Measurements from ENCODE around the gene ATP13A5.

ATP13A5 gene

DNA sequence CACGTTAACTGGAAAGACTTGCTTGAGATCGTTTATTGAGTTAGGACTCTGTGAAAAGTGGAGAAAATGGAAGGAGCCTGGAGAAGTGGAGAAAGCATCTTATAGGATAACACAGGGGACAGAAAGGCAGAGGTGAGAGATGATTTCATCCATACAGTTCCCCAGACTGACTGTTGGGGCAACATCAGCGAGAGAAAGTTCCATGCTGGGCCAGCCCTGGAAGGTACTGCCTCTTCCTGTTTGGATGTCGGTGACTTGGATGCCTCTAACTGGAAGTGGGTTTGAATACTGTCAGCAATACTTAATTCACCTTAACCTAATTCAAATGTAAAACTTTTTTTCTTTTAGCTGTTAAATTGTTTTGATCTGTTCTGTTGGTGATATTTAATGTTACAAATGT, 32.3 kb downstream of the ATP13A5 start:
- no peak for DNase-seq (ENCODE audit: low read depth in 4 of 4, low spot score in 1 of 4)

DNA sequence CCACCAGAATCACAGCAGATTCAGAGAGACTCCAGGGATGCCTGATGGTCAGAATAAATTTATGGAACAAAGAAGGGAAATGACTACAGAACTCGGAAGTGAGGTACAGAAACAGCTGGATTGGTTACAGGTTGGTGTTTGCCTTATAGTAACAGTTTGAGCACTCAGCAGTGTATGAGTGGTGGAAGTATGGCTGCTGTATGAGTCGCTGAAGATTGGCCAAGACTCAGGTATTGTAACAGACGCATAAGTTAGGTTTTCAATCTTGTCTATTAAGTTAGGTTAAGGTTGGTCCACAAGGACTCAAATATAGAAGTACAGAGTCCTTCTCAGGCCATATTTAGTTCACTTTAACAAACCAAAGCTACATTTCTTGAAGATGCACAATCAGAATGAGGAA, 33.1 kb downstream of the ATP13A5 start:
- DNase-seq (ENCODE audit: low read depth in 4 of 4, low spot score in 1 of 4): no peak

DNA sequence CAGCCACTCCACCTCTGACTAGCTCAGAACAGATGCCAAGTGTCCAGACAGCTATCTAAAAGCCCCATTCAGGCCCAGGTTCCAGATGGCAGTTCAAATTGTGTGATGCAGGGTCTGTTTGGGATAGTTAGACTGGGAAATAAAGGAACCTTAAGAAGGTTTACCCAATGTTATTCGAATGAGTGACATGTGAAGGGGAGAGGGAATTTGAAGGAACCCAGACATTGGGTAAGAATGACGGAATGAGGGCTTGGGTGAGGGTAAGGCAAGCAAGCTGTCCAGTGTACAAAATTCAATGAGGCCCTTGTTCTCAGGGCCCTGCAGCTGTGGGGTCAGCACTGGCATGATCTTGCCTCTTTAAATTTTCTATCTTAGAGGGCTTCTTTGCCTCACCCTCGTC, 34.1 kb downstream of the ATP13A5 start:
- no peak for DNase-seq (ENCODE audit: low read depth in 4 of 4, low spot score in 1 of 4)

DNA sequence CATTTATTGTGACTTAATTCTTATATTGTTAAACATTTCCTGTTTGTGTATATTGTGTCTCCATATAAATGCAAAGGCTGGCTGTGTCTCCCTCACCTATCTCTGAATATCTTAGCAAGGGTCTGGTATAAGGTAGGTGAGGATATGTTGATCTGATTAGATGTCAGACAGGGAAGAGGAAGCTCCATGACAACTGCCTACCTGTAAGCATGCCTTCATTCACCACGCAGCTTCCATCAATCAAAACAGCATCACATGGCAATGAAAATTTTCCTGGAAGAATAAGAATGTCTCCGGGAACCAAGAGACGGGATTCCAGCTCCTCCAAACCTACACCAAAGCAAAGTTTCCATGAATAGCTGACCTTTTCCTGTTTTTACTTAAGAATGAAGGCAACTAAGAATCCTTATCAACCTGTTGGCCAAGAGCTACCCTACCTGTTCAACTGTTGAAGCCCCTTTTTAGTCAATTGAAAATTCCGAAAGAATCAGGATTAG, 34.8 kb downstream of the ATP13A5 start:
- no peak for DNase-seq (ENCODE audit: low read depth in 4 of 4, low spot score in 1 of 4)

DNA sequence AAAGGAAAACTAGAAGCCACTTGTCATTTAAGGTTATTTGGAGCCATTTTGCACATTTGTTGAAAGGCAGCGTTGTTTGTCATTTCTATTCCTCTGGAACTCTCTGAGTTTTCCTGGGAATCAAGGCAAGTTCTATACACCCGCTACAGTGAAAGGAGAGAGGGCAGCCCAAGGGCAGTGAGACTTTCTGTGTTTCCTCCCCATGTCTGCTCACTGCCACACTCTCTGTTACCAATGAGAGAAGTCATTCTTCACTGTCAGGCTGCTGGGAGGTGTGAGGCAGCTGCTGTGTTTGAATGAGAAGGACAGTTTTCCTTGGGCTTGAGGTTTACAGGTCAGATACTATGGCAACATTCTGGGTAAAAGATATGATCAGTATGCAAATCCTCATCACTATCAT, 36.0 kb downstream of the ATP13A5 start:
- no peak for DNase-seq (ENCODE audit: low read depth in 4 of 4, low spot score in 1 of 4)

DNA sequence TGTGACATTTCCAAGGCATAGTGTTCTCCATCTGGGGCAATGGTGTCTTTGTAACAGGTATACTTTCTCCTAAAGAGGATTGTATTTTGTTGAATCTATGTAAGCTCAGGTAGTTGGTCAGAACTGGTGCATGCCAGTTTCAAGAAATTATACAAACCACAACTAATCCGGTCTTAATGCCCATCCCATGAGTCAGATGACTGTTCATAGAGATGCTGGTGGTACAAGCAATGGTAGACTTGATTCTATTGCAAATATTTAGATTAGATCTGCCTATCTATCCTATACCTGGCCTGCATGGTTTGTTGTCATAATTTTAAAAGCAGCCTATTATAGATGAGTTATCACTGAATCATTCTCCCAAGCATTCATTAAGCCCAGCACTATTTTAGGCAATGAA, 43.5 kb downstream of the ATP13A5 start:
- no peak for DNase-seq (ENCODE audit: low read depth in 4 of 4, low spot score in 1 of 4)

DNA sequence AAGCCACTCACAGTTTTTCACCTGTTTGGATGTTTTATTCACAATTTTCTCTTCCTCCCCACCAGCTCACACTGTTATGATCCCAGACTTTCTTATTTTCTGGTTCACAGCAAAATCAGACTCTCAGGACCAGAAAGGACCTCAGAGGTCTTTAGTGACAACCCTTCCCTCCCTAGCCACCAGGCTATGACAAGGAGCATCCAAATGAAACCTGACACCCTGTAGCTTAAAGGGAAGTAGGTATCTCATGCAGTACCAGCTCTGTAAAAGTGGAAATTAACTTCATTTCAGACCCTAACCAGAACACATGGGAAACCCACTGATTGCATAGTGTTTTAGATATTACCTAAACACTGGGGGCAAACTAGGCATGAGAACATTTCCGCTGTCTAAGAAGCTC, 45.3 kb downstream of the ATP13A5 start:
- DNase-seq (ENCODE audit: low read depth in 4 of 4, low spot score in 1 of 4): no peak

DNA sequence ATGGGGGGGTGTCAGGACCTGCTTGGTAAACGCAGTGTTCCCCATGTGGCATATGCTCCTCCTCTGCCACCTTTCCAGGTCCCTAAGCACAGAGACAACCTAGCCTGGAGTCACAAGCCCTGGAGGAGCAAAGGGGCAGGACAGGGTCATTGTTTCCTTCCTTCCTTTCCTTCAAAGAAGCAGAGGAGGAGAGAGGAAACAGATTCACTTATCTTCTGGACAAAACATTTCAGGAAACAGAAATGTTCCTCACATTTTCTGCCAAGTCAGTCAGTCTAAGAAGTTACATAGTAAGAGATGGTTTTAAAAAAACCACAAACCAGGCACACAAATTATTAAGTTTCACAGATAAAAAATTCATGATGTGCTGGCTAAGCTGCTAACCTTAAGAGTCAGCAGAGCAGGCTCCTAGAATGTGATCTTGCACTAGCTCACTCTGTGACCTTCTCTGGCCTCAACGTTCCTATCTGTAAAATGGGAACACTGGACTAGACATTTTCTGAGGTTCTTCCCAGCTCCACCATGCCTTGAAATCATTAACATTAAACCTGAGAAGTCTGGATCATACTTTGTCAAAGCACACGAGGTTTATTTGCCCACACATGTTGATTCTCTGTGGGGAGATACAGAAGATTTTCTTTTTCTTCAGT, 47.9 kb downstream of the ATP13A5 start:
- DNase-seq (ENCODE audit: low read depth in 4 of 4, low spot score in 1 of 4): no peak

DNA sequence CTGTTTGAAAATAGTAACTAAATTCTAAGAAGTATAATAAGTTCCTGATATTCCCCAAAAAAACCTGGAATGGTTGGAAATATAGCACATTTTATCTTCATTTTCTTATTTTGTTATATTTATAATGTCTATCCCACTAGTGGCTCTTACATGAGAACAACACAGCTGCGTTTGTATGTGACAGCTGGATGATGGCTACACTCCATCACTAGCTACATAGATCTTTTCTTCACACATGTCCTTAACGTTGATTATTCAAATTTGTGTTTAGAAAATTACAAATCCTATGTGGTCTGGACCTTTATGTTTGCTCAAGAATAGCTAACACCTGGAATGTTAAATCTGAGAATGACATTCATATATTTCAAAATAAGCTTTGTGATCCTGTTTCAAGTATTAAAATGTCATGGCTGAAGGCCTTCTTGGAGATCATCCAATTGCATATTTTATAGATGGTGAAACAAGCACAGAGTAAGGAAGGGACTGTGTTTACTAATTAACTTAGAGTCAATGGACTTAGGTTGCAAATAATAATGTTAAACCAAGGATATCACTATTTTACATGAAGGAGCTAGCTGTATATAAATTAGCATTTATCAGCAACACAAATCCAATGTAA, 60.8 kb downstream of the ATP13A5 start:
- no peak for DNase-seq (ENCODE audit: low read depth in 4 of 4, low spot score in 1 of 4)

DNA sequence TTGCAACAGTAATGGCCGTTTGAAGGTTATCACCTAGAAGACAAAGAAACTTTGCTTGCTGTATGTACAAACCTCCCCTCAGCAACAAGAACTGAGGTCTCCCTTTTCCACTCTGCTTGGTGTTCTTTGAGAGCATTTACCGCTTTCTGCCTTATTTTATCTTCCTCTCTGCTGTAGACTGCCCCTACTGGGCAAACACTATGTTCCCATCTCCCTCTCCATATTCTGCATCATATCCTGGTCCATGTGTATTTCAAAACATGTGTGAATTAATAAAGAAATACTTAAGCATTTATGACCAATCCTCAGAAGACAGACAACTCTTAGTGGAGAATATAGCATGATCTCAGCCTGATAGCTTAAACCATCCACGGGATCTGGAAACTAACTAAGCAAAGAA, 64.4 kb downstream of the ATP13A5 start:
- DNase-seq (ENCODE audit: low read depth in 4 of 4, low spot score in 1 of 4): no peak

DNA sequence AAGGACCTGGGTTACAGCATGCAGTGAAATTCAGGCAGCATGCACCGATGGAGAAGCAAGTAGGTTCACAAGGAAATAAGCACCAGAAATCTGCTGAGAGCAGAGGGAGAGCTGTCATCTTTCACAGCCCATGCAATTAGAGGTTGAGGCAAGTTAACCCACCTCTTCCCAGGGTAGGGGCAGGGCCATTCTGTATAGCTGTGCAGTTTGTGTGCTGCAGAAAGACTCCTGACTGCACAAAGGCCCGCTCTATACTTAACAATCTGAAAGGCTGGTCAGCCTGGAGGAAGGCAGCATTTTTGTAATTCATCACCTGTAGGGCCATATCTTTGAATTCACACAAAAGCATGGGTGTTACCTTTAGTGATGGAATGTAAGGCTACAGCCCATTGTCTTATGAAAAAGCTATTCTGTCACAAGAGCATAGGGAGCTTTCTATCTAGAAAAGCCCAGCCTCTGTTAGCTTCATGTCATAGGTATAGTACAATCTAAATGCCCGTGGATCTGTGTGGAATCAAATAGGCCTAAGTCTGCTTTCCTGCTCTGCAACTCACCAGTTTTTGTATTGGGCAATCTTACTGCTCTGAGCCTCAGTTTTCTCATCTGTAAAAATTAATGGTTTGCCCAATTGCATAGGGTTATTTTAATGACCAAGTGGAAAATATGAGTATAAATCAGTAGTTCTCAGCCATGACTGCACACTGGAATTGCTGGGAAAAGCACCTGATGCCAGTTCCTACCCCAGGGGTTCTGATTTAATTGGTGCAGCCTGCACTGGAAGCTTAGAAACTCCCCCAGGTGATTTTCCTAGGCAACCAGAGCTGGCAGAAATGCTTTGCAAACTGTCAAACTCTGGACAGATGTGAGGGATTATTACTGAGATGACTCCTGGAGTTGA, 65.2 kb downstream of the ATP13A5 start:
- DNase-seq (ENCODE audit: low read depth in 4 of 4, low spot score in 1 of 4): no peak

DNA sequence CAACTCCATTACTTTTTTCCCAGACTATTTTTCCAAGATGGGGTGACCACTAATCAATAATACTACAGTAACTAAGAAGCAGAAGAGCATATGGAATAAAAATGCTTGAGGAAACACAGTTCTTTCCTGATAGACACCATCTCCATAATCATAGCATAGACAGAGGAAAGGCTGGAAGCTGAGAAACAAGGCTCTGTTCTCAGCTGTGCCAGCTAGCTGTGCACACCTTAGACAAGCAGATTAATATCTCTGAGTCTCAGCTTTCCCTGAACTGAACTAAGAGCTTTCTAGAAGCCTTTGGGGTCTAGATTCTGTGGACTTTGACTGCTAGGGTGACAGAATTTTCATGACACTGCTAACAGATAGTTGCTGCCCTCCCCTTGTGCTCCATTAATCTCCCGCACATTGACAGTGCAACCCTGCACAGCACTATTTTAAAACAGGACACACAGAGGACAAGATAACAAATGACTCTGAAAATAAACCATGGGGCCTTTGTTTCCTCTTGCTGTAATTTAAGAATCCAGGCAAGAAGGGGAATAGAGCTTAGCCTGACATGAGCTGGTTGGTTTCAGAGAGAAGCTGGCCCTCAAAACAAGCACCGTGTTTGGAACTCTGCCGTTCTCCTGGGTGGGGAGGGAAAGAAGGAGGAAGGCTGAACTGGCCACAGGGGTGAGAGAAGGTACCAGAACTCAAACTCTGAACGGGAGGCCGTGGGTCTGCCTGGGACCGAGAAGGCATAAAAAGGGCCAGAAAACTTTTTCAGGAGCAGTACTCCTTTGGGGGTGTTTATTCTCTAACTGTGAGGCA, 67.4 kb downstream of the ATP13A5 start:
- no peak for DNase-seq (ENCODE audit: low read depth in 4 of 4, low spot score in 1 of 4)

DNA sequence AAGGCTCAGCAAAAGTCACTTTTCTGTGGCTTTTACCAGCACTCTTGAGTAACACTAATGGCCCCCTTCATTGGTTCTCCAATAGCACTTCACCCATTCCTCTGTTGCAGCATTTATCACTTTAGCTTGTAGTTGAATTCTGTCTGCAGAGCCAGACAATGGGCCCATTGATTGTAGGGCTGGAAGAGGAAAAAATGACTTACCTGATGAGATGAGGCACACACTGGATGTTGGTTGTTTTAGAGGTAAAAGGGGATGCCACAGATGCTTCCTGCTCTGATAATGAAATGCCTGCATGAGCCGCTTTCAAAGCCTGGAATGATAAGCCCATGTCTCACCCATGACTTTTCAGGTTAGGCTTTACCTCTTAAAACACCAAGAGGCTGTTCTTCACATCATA, 73.2 kb downstream of the ATP13A5 start:
- no peak for DNase-seq (ENCODE audit: low read depth in 4 of 4, low spot score in 1 of 4)

DNA sequence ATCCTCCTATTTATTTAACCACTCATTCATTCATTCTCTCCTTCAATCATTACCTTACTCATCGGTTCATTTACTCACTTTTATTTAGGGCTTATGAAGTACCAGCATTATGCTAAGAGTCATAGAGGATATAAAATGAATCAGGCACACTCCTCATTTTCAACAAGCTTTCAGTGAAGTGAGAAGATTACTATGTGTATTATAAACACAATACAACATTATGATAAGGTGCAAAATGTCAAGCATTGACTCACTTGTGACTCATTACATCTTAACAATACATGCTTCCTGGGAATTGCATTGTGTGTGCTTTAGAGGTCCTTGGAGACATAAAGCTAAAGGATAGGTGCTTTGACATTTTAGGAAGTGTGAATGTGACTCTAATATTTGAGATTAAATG, 77.1 kb downstream of the ATP13A5 start:
- no peak for DNase-seq (ENCODE audit: low read depth in 4 of 4, low spot score in 1 of 4)

DNA sequence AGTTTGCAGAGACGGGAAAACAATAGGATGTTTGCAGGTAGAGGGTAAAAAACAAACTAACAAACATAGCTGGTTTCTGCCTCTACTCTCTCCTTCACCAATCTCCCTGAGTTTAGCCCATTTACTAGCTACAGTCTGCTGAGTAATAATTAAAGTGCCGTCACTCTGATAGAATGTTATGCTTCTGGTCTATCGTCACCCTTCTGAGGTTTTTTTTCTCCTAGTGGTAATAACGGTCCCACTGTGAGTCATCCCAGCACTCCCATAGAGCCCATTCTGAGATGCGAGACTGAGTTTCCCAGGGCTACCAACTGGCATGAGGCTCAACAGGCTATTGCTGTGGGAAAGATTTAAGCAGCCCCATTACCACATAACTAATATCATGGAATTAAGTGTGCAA, 81.1 kb downstream of the ATP13A5 start:
- no peak for DNase-seq (ENCODE audit: low read depth in 4 of 4, low spot score in 1 of 4)

DNA sequence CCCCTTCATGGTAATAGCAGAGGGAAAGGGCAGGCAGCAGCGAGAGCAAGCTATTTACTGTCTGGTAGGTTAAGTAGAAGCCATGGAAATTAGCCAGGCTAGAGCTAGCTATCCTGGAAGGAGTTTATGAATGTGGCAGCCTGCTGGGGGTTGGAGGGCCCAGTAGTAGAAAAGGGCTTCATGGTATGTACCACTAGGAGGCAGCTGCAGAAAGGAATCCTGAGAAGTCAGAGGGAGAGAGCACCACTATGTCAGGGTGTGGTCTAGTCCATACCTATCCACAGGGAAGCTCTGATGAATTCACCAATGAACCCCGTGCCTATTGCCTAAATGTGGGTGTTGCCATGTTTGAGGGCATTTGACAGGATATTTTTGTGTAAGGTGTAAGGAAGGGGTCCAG, 82.6 kb downstream of the ATP13A5 start:
- no peak for DNase-seq (ENCODE audit: low read depth in 4 of 4, low spot score in 1 of 4)

DNA sequence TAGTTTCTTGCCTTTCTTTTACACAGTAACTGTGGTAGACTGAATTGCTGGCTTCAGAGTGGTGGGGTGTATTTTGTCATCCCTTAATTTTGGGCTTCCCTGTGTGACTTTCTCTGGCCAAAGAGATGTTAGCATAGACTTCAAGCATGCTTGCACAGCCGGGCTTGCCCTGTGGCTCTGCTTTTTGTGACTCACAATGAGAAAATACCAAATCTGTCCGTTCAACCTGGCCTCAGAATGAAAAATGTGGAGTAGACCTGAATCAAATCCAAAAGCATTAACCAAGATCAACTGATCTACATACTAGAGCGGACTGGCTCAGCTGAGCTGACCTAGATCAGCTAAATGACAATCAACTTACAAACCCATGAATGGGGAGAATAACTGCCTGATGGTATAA, 86.2 kb downstream of the ATP13A5 start:
- DNase-seq (ENCODE audit: low read depth in 4 of 4, low spot score in 1 of 4): no peak

DNA sequence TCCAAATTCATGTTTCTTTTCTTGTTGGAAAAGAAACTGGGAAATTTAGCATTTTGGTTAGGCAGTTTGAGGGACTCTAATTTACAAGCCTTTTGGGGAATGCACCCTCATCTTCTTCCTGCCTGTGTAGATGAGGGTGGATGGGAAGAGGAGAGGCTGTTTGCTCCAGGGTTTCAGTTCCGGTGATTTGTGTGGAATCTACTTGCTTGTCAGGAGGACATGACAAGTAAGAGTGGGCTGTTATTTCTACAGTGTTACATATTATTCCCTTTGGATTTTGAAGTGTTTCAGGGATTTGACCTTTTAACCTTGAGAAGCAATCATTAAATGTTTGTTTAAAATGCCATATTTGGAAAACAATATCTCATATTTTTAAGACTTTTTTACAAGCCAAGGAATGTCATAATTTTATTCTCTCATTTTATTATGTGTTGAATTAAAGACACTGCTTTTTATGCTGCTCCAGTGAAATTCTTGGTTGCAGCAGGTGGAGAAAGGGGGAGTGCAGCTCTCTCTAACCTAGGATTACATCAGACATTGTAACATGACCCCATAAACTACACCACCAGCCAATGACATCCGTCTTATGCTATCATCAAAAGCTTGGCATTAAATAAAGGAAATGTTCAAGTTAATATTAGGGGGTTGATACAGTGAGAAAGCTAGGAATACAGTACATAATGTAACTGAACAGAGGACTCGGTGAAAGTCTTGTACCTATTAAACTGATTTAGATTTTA, 107.3 kb downstream of the ATP13A5 start:
- DNase-seq (ENCODE audit: low read depth in 4 of 4, low spot score in 1 of 4): no peak

DNA sequence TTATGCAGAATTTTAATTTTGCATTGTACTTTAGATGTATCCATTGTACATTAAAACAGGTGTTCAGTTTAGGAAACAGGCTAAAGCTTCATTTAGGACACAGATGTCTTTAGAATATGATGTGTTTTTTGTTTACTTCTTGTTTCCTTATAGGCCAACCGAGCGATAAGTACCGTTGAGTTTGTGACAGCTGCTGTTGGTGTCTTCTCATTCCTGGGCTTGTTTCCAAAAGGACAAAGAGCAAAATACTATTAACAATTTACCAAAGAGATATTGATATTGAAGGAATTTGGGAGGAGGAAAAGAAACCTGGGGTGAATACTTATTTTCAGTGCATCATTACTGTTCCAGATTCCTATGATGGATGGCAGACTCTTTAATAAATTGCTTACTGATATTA, 108.1 kb downstream of the ATP13A5 start:
- no peak for DNase-seq (ENCODE audit: low read depth in 4 of 4, low spot score in 1 of 4)

DNA sequence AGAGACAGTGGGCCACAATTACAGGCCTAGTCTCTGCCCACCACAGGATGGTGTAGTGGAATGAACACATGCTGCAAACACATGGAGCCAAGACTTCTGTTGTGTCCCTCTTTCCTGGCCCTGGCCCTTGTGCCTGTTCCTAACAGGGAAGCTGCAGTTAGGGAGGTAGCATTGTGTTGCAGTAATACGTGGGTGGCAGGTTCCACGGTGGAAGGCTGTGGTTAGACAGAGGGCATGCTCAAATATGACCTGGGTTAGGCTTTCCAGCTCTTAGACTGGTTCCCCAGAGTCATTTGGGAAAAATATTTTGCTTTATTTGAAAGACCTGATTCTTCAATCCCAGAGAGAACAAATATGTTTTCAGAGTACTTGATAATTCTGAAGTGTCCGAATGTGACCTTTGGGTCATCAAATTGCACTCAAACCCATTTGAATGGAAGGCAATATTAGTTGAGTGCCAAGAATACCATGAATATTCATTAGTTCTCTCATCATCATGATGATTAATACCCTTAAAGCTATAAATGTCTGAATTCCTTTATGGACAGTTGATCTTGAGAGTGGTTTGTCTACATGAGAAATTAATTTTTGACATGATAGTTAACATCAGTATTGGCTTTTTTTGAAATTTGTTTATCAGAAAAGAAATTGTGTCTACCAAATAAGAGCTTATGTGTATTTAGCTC, 109.1 kb downstream of the ATP13A5 start:
- no peak for DNase-seq (ENCODE audit: low read depth in 4 of 4, low spot score in 1 of 4)

All from stimulated activated CD4-positive, alpha-beta T cell treated with anti-CD3 and anti-CD28 coated beads, Interleukin-1b, Interleukin-23, amount 100 ng/mL, for 24 hours (primary cell).